ENCODE results near the gene NCKAP5.

DNA sequence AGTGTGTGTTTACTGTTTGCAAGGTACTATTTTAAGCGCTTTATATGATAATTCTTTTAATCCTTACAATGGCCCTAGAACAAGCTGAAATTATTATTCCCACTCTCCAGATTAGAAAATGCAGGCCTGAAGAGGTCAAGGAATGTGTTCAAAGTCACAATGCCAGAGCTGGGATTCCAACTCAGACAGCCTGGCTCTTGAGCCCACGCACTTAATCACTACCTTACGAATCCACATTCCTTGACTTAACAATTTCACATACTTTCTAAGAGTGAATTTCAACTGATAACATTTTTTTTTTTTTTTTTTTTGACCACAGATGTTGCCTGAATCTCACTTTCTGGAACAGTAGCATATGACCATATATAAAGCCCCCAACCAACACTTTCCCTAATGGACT is 400.3 kb downstream of the NCKAP5 start:
- TF ChIP-seq FOXM1 (IDR thresholded peaks at IDR 0.05; ENCODE audit: borderline replicate concordance) (no peak), FOXA1 (IDR thresholded peaks at IDR 0.05) (no peak), ARNT (IDR thresholded peaks at IDR 0.05) (no peak), CTBP1 (IDR thresholded peaks at IDR 0.05; ENCODE audit: borderline replicate concordance) (no peak), BHLHE40 (IDR thresholded peaks at IDR 0.05; ENCODE audit: borderline replicate concordance) (no peak), NFRKB (IDR thresholded peaks at IDR 0.05) (no peak), ELF4 (IDR thresholded peaks at IDR 0.05) (no peak)

Data from HEK293T (cell line).